Spleen (tissue), 11 donors: ENCODE measurements around the gene ABAT. TPM values are rescaled to one million over a fixed set of nuclear protein-coding genes. Genes with fewer than 3 reads are reported as not detected.
"Not testable (repeated sequence)": the region's sequence is repeated elsewhere in the genome, so short reads cannot be mapped to it uniquely, and the experiment has no call there.

ENCODE experiments used
- DNase-seq: peaks from one replicate; pipeline ENCODE4 v3.0.0-alpha.2; 2020
- H3K27ac ChIP-seq, 8 donors: fragments of 200-600 bp; sonication (generic) in 7 of 8; 1 replicate in 4 of 8; 2 replicates in 4 of 8; pipeline versions ENCODE4 v1.5.0 to v1.8.0; 2016 to 2021; ENCODE audit warnings: inconsistent platforms in 4 of 8, mild to moderate bottlenecking in 4 of 8, moderate library complexity in 1 of 8
- H3K27me3 ChIP-seq, 7 donors: fragments of 200-600 bp; sonication (generic) in 6 of 7; replicated peaks in 1 of 7; 1 replicate in 4 of 7; 2 replicates in 3 of 7; pipeline versions ENCODE4 v1.5.0 to v1.8.0; 2016 to 2021; ENCODE audit warnings: inconsistent platforms in 3 of 7, mild to moderate bottlenecking in 1 of 7
- H3K36me3 ChIP-seq, 6 donors: fragments of 200-600 bp; sonication (generic) in 5 of 6; 1 replicate in 4 of 6; 2 replicates in 2 of 6; pipeline versions ENCODE4 v1.5.0 to v1.8.0; 2016 to 2021; ENCODE audit warnings: inconsistent platforms in 2 of 6
- H3K4me1 ChIP-seq, 6 donors: fragments of 200-600 bp; sonication (generic) in 5 of 6; 1 replicate in 3 of 6; 2 replicates in 3 of 6; pipeline versions ENCODE4 v1.5.0 to v1.8.0; 2016 to 2021; ENCODE audit warnings: inconsistent platforms in 3 of 6
- H3K4me3 ChIP-seq, 8 donors: fragments of 200-600 bp; sonication (generic) in 7 of 8; 1 replicate in 4 of 8; 2 replicates in 4 of 8; pipeline versions ENCODE4 v1.5.0 to v1.8.0; 2016 to 2021; ENCODE audit warnings: inconsistent platforms in 4 of 8, mild to moderate bottlenecking in 4 of 8, moderate library complexity in 2 of 8
- H3K9me3 ChIP-seq, 8 donors: fragments of 200-600 bp; sonication (generic) in 7 of 8; 1 replicate in 4 of 8; 2 replicates in 4 of 8; pipeline versions ENCODE4 v1.5.0 to v1.8.0; 2016 to 2021; ENCODE audit warnings: inconsistent platforms in 4 of 8
- CTCF ChIP-seq, 11 experiments: fragments of 200-600 bp in 7 of 11; fragments of 450-650 bp in 4 of 11; sonication (generic) in 4 of 11; IDR thresholded peaks in 8 of 11; conservative IDR thresholded peaks in 3 of 11; 1 replicate in 7 of 11; 2 replicates in 4 of 11; pipeline versions ENCODE4 v1.4.0 to v1.8.0; 2016 to 2021; ENCODE audit warnings: antibody characterized with exemption in 11 of 11, inconsistent platforms in 4 of 11, mild to moderate bottlenecking in 1 of 11
- POLR2A ChIP-seq, 3 donors: fragments of 450-650 bp; IDR thresholded peaks; one replicate each; pipeline ENCODE4 v1.5.1; 2017; ENCODE audit warnings: antibody characterized with exemption in 3 of 3, mild to moderate bottlenecking in 1 of 3
- POLR2AphosphoS5 ChIP-seq, 3 donors: sonication (generic); formaldehyde crosslinking; IDR thresholded peaks; one replicate each; pipeline ENCODE4 v1.5.1; 2017; ENCODE audit warnings: antibody characterized with exemption in 3 of 3
- WGBS, 5 donors: extraction: QIAGEN DNeasy Blood & Tissue Kit in 3 of 5; methylation state at CpG; one replicate each; pipeline versions ENCODE4 v1.1.5 to v1.1.7; 2013 to 2018; 5-methylcytosine and 5-hydroxymethylcytosine counted together
- intact Hi-C: fragments of 100-400 bp; cut with DNase I; formaldehyde crosslinking; loops from one replicate; pipeline ENCODE4 v1.15.0; 2023; ENCODE audit warnings: low total_unique reads
- polyA plus RNA-seq, 3 donors: library from polyadenylated mRNA; stranded (reverse); fragments of 200-250 nt; gene quantifications; one replicate each; pipeline ENCODE4 v1.2.1, GENCODE V29; 2013
- total RNA-seq, 7 donors: library from RNA; depleted of rRNA in 3 of 7; stranded (reverse); fragments of >200 nt in 3 of 7; fragmentation: NEBNext Ultra II Directional in 4 of 7; extraction: Animal tissue kit (Norgen Biotek cat#: 25700) in 4 of 7; gene quantifications; one replicate each; pipeline versions ENCODE4 v1.1.0 to v1.2.1, GENCODE V29; 2016 to 2021
- donor health status: healthy with polysubstance abuse.
- donor health status: DM: no; HTN: no; CAD: no; lungs with moderate emphysema.
- donor health status: DM: no; HTN: no; CAD: no.
- donor health status: Bipolar disorder and iron deficiency.
- donor health status: healthy.
- donor health status: DM: no; HTN: no; CAD: no.
- donor health status: DM: yes; HTN: yes; CAD: no.

The ABAT gene
- total and polyA plus RNA-seq, 10 donors = 3.9 to 13.5 (median 8.3) TPM

GRCh38 chr16:8741636-8742035 is 67.2 kb downstream of the ABAT start:
- Histone ChIP-seq H3K4me3 (no peak overlapping the region), H3K27me3 (no peaks in the 10 kb centered on the region), H3K27ac (no peak overlapping the region), H3K36me3 (peaks cover 0 to 15% (median 0%) of the 10 kb centered on the region in 6 donors), H3K4me1 (no peaks in the 10 kb centered on the region), H3K9me3 (peaks cover 0 to 4% (median 0%) of the 10 kb centered on the region in 8 donors)
- 94 to 100% (median 99%) methylated on average over 2 of the region's 2 CpGs for WGBS, 5 donors
- intact Hi-C loops = no loop called here
- DNase-seq = no peak
- TF ChIP-seq POLR2A (IDR thresholded peaks at IDR 0.05) (no peak), CTCF (IDR thresholded peaks at IDR 0.05 in 8 of 11, conservative IDR thresholded peaks at IDR 0.05 in 3 of 11) (no peak), POLR2AphosphoS5 (IDR thresholded peaks at IDR 0.05) (no peak)

- peaks cover 0 to 4% (median 0%) of the 10 kb centered on the region in 8 donors for H3K9me3 ChIP-seq
- no peaks in the 10 kb centered on the region for H3K4me1 ChIP-seq
- peaks cover 0 to 15% (median 0%) of the 10 kb centered on the region in 6 donors for H3K36me3 ChIP-seq
- WGBS, 5 donors = 80 to 95% (median 82%) methylated on average over 7 to 8 of the region's 8 CpGs
- no peak overlapping the region for H3K27ac ChIP-seq
- intact Hi-C loops = no loop called here
- no peak for DNase-seq
- no peaks in the 10 kb centered on the region for H3K27me3 ChIP-seq
- no peak overlapping the region for H3K4me3 ChIP-seq
- TF ChIP-seq POLR2AphosphoS5 (IDR thresholded peaks at IDR 0.05) = no peak
- no peak for TF ChIP-seq CTCF (IDR thresholded peaks at IDR 0.05 in 8 of 11, conservative IDR thresholded peaks at IDR 0.05 in 3 of 11)
- TF ChIP-seq POLR2A (IDR thresholded peaks at IDR 0.05) = no peak
Observed at GRCh38 chr16:8742068-8742467, 67.7 kb downstream of the ABAT start.

- DNase-seq = peak; percentile 74
- Histone ChIP-seq H3K36me3 (peaks cover 0 to 37% (median 3%) of the 10 kb centered on the region in 6 donors), H3K27ac (peak overlapping the region in 2 of 8 donors; percentile 15 to 67)
- H3K4me3 ChIP-seq, H3K4me1 ChIP-seq, intact Hi-C loops, H3K9me3 ChIP-seq, H3K27me3 ChIP-seq: not testable (repeated sequence)
- WGBS, 5 donors = 63 to 85% (median 76%) methylated on average over 9 of the region's 9 CpGs
Observed at GRCh38 chr16:8748944-8749343, 74.5 kb downstream of the ABAT start.

GRCh38 chr16:8751481-8752311 is 77.3 kb downstream of the ABAT start:
- H3K9me3 ChIP-seq = no peaks in the 10 kb centered on the region
- DNase-seq = peak; percentile 29
- no peak overlapping the region for H3K27ac ChIP-seq
- H3K27me3 ChIP-seq = no peaks in the 10 kb centered on the region
- no peak overlapping the region for H3K4me3 ChIP-seq
- intact Hi-C loops = no loop called here
- peaks cover 0 to 30% (median 4%) of the 10 kb centered on the region in 6 donors for H3K36me3 ChIP-seq
- no peaks in the 10 kb centered on the region for H3K4me1 ChIP-seq
- TF ChIP-seq POLR2A (IDR thresholded peaks at IDR 0.05) = no peak
- no peak for TF ChIP-seq CTCF (IDR thresholded peaks at IDR 0.05 in 8 of 11, conservative IDR thresholded peaks at IDR 0.05 in 3 of 11)
- TF ChIP-seq POLR2AphosphoS5 (IDR thresholded peaks at IDR 0.05) = no peak
- 77 to 92% (median 83%) methylated on average over 13 to 14 of the region's 14 CpGs for WGBS, 5 donors
